Activated CD8-positive, alpha-beta memory T cell treated with anti-CD3 and anti-CD28 coated beads, Interleukin-2, amount 50 U/mL, for 24 hours (primary cell): ENCODE data around the gene OR2Z1.

Experiments
- DNase-seq: peaks from one replicate; pipeline ENCODE4 v3.0.0-alpha.2; 2020; ENCODE audit errors: extremely low read depth

OR2Z1 gene, protein sequence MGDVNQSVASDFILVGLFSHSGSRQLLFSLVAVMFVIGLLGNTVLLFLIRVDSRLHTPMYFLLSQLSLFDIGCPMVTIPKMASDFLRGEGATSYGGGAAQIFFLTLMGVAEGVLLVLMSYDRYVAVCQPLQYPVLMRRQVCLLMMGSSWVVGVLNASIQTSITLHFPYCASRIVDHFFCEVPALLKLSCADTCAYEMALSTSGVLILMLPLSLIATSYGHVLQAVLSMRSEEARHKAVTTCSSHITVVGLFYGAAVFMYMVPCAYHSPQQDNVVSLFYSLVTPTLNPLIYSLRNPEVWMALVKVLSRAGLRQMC

DNA sequence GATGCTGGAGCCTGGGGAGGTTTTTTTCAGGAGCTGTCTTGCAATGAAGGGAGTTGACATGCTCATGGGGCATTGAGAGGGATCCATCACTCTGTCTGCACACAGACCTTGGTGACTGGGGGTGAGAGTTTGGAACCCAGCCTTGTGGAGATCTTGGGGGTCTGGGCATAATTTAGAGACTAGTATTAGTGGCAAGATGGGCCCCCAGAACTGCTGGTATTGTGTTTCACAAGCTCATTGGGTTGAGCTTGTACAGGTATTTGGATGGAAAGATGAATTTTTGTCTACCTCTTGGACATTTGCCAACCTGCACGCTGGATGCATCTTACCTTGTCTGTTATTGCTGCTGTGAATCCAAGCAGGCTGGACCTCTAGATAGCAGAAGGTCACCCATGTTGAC lies at the start of gene OR2Z1:
TSS of gene OR2Z1 (plus strand) at position 301 of the 400 bp plus-strand sequence. CDS start 9,395 bp downstream, outside the sequence.
- DNase-seq: no peak

DNA sequence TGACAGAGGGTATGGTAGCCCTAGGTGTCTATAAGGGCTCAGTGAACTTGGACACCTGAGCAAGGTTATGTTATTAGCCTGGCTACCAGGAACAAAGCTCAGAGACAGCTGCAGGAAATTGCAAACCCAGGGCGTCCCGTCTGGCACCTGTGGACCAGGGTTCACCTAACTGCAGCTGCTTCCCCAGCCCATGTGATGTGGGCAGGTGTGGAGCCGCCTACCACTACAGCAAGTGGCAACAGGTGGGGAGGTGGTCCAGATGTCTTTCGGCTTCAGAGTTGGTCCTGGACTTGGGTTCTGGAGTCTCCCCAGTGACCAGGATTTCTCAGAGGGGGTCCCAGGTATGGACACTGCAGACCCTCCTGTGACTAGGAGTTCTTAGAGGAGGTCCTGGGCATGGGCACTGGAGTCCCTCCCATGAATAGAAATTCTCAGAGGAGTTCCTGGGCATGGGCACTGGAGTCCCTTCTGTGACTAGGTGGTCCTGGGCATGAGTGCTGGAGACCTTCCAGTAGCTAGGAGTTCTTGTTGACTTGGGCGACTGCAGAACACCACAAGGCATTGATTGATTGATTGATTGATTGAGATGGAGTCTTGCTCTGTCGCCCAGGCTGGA lies 48.0 kb upstream of the OR2Z1 start:
- DNase-seq: no peak

DNA sequence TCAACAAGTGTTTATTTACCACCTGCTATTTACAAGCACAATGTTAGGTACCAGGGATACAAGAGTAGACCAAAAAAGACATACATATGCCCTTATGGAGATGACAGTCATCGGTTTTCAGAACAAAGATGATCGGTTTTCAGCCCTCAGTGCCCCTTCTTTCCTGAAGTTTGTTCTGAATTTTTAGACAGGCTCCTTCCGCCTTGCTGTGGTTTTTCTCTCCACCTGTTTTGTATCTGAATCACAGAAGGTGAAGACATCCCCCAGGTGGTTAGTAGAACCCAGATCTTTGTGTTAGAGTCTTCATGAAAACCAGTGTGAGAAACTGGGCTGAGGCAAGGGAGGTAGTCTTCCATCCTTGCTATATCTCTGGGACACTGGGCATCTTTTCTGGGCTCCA lies 46.4 kb upstream of the OR2Z1 start:
- no peak for DNase-seq

DNA sequence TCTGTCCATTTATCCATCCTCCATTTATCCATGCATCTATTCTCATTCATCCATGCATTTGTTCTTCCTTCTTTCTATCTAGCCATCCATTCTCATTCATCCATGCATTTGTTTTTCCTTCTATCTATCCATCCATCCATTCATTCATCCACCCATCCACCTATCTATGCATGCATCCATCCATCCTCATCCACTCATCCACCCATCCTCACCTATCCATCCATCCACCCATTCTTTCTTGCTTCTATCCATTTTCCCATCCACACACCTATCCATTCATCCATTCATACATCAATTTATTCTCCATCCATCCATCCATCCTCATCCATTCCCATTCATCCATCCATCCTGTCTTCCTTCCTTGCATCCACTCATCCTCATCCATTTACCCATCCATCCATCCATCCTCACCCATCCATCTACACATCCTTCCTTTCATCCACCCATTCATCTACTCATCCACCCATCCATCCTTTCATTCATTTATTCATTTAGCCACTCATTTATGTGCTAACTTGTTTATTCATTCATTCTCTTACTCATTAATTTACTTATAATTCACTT lies 43.1 kb upstream of the OR2Z1 start:
- no peak for DNase-seq

- no peak for DNase-seq
These were observed 40.6 kb upstream of the OR2Z1 start for GRCh38 chr19:8680676-8681344.

DNA sequence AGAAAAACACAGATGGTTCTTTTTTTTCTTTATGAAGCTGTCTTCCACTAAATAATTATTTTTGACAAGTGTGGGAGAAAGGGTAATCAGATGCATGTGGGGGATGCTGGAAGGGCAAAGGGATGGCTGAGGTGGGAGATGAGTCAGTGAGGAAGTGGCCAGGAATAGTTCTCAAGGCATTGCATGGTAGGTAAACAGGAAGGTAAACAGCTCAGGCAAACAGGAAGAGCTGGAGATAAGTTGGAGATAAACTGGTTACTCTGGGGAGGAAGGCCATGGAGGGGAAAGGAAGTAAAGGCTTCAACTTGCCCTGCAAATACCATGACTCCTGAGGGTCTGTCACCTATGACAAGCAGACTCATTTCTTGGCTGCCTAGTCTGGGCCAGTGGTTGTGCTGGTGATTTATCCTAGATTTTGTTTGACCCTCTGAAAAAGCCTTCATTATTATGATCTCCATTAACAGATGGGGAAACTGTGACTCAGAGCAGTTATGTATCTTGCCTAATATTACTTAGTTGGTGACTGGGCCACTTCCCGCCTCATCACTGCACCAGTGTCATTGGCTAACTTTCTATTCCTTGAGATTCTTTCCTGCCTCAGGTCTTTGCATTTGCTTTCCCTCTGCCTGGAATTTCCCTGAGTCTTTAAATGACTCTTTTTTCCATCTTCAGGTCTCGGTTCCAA lies 39.9 kb upstream of the OR2Z1 start:
- DNase-seq: no peak

GRCh38 chr19:8682472-8682871 lies 39.0 kb upstream of the OR2Z1 start:
- DNase-seq: no peak

DNA sequence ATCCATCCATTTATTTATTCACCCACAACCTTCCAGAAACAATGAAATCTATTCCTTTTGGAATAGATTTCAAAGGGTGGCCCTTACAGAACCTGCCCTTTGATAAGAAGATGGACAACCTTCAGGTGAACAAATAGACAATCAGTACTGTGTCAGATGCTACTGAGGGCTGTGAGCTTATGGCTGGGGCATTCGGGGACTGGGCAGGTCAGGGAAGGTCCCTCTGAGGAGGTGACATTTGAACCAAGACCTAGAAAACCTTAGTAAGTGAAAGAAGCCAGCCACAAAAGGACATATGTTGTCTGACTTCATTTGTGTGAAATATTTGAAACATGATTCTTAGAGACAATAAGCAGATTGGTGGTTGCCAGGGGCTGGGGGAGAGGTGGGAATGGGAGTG lies 38.5 kb upstream of the OR2Z1 start:
- no peak for DNase-seq

DNA sequence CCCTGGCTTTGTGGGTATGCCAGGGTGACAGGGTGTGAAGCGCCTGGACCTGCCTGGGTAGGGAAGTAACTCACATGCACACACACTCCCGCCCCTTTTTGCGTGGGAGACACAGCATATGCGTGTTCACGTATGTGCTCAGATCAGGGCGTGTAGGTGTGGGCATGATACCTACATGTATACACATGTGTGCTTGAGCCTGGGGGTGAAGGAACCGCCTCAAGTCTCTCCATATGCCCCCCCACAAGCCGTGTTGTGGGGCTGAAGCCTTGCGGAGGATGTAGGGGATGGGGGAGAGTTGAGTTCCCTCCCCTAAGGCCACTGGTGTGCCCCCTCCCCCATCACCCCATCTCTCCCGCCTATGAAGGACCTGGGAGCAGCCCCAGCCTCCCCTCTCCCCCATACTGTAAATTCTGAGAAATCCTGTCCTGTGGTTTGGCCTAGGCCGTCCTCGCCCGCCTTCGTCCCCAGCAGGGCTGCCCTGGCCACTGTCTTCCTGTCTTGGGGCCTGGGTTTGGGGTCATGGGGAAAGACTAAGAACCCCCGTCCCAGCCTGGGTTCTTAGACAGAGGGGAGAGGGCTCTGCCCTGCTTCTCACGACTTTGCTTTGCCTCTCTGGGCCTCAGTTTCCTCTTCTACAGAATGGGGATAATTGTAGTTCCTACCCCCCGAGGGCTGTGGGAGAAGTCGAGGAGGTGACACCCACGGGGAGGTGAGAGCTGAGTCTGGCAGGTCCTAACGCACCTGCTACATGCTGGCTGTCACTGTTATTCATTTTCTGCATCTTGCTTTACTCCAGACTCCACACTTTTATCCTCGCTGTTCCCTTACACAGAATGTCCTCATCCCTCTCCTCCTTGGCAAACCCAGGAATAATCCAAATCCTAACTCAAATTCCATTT lies 37.2 kb upstream of the OR2Z1 start:
- DNase-seq: no peak

DNA sequence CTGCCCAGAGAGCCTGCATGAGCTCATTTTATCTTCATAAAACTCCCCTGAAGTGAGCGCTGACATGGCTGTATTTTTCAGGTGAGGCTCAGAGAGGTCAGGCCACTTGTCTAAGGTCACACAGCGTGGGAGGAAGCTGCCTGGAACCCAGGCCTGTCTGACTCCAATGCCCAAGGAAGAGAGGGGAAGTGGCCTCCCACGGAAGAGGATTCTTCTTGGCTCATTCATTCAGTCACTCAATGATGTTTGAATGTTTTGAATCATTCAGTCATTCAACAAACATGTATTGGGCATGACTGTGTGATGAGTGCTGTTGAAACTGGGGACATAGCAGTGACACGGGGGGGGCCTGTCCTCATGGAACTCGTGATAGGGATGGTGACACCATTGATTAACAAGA lies 34.9 kb upstream of the OR2Z1 start:
- DNase-seq: no peak

DNA sequence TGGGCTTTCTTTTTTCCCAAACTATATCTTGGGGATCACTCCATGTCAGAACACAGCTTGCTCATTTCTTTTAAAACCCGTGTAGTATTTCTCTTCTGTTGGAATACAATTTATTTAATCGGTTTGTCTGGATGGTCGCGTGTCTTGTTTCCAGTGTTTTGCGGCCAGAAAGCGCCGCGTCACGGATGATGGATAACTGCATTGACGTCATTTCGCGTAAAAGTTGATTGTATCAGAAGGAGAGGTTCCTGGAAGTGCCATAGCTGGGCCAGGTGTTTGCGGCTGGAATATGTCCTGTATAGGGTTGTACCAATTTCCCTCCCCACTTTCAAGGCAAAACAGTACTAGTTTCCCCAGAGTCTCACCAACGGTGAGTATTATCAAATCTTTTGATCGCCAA lies 32.5 kb upstream of the OR2Z1 start:
- DNase-seq: no peak

DNA sequence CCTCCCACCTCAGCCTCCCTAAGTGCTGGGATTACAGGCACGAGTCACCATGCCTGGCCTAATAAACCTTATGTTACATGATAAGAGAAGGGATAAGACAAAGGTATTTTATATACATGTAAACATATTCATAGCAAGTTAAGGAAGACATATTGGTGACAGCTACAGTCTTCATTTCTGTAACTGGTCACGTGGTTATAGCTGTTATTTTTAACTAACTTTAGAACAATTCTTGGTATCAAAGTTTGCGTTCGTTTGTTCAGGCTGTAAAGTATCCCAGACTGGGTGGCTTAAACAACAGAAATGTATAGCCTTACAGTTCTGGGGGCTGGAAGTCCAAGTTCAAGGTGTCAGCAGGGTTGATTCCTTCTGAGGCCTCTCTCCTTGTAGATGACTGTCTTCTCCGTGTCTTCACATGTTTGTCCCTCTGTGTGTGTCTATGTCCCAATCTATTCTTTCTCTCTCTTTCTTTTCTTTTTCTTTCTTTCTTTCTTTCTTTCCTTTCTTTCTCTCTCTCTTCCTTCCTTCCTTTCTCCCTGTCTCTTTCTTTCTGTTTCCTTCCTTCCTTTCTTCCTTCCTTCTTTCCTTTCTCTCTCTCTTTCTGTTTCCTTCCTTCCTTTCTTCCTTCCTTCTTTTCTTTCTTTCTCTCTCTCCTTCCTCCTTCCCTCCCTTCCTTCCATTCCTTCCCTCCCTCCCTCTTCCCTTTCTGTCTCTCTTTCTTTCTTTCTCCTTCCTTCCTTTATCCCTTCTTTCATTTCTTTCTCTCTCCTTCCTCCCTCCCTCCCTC lies 30.5 kb upstream of the OR2Z1 start:
- DNase-seq: no peak

- DNase-seq: no peak
These were observed 25.9 kb upstream of the OR2Z1 start for GRCh38 chr19:8695501-8695900.

- DNase-seq: no peak
These were observed 25.5 kb upstream of the OR2Z1 start for GRCh38 chr19:8695911-8696310.

DNA sequence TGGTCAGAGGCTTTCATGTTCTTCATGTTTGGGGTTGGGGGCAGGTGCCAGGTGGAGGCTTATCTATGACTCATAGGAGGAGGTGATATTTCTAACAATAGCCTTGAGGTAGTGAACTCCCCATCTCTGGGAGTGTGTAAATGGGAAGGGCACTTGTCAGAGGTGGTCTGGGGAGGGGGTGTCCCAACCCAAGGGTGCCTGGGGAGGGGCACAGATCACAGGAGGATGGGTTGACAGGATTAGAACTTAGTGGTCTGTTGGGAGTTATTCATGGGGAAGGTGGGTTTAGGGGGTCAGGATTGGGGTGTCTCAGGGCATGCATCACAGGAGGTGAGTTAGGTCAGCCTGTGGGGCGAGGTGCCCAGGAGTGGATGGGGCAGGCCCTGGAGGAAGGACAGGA lies 24.4 kb upstream of the OR2Z1 start:
- no peak for DNase-seq

DNA sequence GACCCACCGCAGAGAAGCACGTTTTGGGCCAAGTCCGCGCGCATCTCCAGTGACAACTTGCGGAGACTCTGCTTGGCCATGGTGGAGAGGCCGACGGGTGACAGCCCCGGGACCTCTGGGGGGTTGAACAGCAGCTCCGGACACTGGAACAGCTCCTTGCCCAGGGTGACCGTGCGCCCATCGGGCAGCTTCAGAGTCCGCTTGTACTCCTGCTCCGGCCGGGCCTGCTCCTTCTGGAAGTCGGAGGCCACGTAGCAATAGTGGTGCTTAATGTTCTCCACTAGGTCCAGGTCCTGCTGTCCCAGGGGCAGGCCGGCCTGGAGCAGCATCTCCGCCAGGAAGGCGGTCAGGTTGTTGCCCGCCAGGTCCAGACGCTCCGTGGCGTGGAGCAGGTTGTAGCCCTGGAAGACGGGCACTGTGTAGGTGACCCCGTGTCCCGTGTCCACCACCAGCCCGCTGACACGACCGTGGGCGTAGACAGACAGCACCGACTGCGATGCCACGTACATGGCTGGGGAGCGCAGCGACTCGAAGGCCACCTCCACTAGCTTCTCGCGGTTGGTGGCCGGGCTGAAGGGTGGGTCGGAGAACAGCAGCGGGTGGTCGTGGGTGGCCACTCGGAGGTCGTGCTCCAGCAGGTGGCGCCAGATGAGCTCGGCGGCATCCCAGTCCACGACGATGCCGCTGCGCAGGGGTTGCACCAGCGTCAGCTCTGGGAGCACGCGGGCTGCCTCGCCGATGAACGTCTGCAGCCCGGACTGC lies 23.6 kb upstream of the OR2Z1 start:
- DNase-seq: no peak

- no peak for DNase-seq
These were observed 22.9 kb upstream of the OR2Z1 start, which contains the start of gene ACTL9 for GRCh38 chr19:8698433-8699063. ACTL9 (minus strand) TSS chr19:8698795; CDS start chr19:8698701, 94 bp downstream.

DNA sequence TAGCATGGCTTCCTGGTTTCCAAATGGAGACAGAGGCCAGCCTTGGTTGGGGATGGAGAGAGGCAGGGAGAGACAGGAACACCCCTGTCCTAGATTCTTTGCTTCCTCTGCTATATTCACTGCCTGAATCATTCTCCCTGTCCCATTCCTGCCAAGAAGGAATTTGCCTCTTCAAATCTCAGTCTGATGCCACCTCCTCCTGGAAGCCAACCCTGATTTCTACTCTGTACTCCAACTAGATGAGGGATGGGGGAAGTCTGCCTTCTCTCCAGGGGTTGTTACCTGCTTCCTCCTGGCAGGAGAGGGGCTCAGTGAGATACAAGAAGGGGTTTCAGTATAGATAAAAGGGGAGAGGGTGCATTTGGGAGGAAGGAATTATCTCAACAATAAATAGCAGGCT lies 21.5 kb upstream of the OR2Z1 start:
- DNase-seq: no peak

- no peak for DNase-seq
These were observed 20.5 kb upstream of the OR2Z1 start for GRCh38 chr19:8700956-8701355.
